Choroid plexus epithelial cell (primary cell): ENCODE measurements around the gene CLCN3.
"Not testable (repeated sequence)": the region's sequence is repeated elsewhere in the genome, so short reads cannot be mapped to it uniquely, and the experiment has no call there.

Experiments
- DNase-seq: peaks from one replicate; pipeline ENCODE4 v3.0.0-alpha.2; 2010; ENCODE audit warnings: low read depth
- H3K4me3 ChIP-seq: 2 replicates; pipeline ENCODE4 v1.5.1; 2011; ENCODE audit warnings: low read depth, mild to moderate bottlenecking, control low read depth, low read length, moderate library complexity
- CTCF ChIP-seq: conservative IDR thresholded peaks from 2 replicates; pipeline ENCODE4 v1.5.1; 2011; ENCODE audit warnings: low read depth, mild to moderate bottlenecking, control low read depth, inconsistent platforms, low read length, moderate library complexity

The CLCN3 gene

GRCh38 chr4:169619958-169620879 is at the start of gene CLCN3:
TSS of gene CLCN3 (plus strand) at chr4:169620578. CDS start at chr4:169635929, 15,351 bp downstream.
- peak within 1 kb of the TSS; percentile 74 for H3K4me3 ChIP-seq
- TF ChIP-seq CTCF = peak; percentile 14
- peak; percentile 98 for DNase-seq

GRCh38 chr4:169571012-169571411 is 49.4 kb upstream of the CLCN3 start:
- DNase-seq, H3K4me3 ChIP-seq: not testable (repeated sequence)

GRCh38 chr4:169571435-169571834 is 48.9 kb upstream of the CLCN3 start:
- H3K4me3 ChIP-seq = no peak overlapping the region
- no peak for DNase-seq
- no peak for TF ChIP-seq CTCF

DNA sequence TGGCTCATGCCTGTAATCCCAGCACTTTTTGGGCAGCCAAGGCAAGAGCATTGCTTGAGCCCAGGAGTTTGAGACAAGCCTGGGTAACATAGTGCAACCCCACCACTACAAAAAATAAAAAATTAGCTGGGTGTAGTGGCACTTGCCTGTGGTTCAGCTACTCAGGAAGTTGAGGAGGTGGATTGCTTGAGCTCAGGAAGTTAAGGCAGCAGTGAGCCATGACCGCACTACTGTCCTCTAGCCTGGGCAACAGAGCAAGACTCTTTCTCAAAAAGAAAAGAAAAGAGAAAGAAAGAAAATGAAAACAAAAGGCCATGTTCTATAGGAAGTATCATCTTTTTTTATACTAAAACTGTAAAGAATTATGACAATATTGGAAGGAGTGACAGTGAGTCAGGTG is 46.5 kb upstream of the CLCN3 start:
- no peak overlapping the region for H3K4me3 ChIP-seq
- no peak for DNase-seq
- no peak for TF ChIP-seq CTCF

- H3K4me3 ChIP-seq = no peak overlapping the region
- no peak for DNase-seq
- no peak for TF ChIP-seq CTCF
Measured at GRCh38 chr4:169582203-169582602, 38.2 kb upstream of the CLCN3 start.

- no peak for TF ChIP-seq CTCF
- no peak overlapping the region for H3K4me3 ChIP-seq
- DNase-seq = peak; percentile 80
Measured at GRCh38 chr4:169582706-169583105, 37.7 kb upstream of the CLCN3 start.

GRCh38 chr4:169583563-169583962 is 36.8 kb upstream of the CLCN3 start:
- DNase-seq = peak; percentile 83
- H3K4me3 ChIP-seq = no peak overlapping the region
- no peak for TF ChIP-seq CTCF
